Measurements from ENCODE around the gene OVOL3. TPM values are rescaled to one million over a fixed set of nuclear protein-coding genes. Genes with fewer than 3 reads are reported as not detected.
A peak's percentile ranks its signal among the peaks of the same experiment; 100 is the strongest.

OVOL3 gene
- total RNA-seq, 2 experiments from 2014 or later = not detected

DNA sequence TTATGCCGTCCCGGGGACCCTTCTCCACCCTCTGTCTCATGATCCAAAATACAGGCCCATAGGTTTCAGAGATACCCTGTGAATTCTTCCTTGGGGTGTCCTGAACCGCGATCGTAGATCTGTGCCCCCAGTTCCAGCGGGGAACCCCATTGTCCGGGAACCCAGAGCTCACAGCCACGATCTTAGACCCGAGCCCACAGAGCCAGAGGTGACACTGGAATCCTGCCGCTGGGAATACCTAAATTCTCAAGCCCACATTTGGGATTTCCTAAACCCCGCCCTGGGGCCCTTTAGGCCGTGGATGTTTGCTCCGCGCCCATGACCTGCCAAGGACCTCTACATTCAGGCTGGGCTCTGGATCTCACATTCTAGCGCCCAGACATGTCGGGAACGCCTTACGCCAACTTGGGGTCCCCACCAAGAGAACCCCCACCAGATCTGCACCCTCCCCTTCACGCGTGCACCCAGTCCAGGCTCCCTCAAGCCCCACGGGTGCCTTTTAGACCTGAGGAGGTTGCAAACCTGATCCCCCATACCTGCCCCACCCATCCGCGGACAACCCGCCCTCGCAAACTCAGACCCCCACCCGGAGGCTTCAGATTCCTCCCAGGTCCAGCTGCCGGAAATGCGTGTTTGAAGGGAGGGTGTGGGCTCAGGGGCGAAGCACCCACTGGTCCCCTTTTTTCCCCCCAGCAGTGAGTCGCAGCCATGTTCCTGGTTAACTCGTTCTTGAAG is 29.5 kb downstream of the OVOL3 start:
- Mint-ChIP-seq H3K9me3 (no peaks in the 10 kb centered on the region), H3K27me3 (ENCODE audit: low read depth) (no peaks in the 10 kb centered on the region), H3K4me3 (peak overlapping the region; percentile 90), H3K4me1 (ENCODE audit: low read depth) (peaks cover 17% of the 10 kb centered on the region), H3K27ac (peak overlapping the region; percentile 94), H3K36me3 (ENCODE audit: low read depth) (peaks cover 18% of the 10 kb centered on the region)
- intact Hi-C loops (cut with micrococcal nuclease) = loop anchor here (1.0 to 10.0 kb wide), 6 partner anchors 25 to 428 kb away; partner anchors contain the start of genes ALKBH6, IGFLR1, LIN37 and PSENEN
- peak; percentile 58 for DNase-seq
- CTCF ChIA-PET = interaction anchor here (2.4 kb wide), 1 partner anchor 29 kb away, joined by 5 read pairs; no protein-coding TSS in a partner anchor

- Mint-ChIP-seq H3K4me1 (ENCODE audit: low read depth) (peaks cover 17% of the 10 kb centered on the region), H3K36me3 (ENCODE audit: low read depth) (peaks cover 25% of the 10 kb centered on the region), H3K27ac (peak overlapping the region; percentile 62), H3K4me3 (peak overlapping the region; percentile 90), H3K9me3 (no peaks in the 10 kb centered on the region), H3K27me3 (ENCODE audit: low read depth) (no peaks in the 10 kb centered on the region)
- intact Hi-C loops (cut with micrococcal nuclease) = loop anchor here (1.0 to 10.0 kb wide), 4 partner anchors 73 to 429 kb away; partner anchors contain the start of genes IGFLR1, LIN37, PSENEN and THAP8
- CTCF ChIA-PET = no interaction called here
- DNase-seq = peak; percentile 96
Measured at GRCh38 chr19:36141039-36141927, 30.3 kb downstream of the OVOL3 start.

DNA sequence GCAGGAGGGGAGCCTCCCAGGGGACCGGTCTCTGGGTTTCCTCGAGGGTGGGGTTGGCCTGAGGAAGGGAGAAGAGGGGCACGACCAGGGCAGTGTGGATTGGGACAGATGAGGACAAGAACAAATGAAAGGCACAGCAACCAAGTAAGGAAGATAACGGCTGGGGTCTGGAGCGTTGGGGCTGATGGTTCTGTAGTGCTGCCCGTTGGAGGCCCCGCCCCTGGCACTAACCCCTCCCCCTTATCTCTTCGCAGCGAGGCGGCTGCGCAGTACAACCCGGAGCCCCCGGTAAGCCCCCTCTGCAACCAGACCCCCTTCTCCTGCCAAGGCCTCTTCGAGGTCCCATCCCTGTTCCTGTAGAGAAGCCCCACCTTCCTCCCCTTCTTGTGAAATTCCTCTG is 31.1 kb downstream of the OVOL3 start:
- CTCF ChIA-PET = interaction anchor here (0.6 kb wide), 1 partner anchor 270 kb away, joined by 5 read pairs; no protein-coding TSS in a partner anchor

DNA sequence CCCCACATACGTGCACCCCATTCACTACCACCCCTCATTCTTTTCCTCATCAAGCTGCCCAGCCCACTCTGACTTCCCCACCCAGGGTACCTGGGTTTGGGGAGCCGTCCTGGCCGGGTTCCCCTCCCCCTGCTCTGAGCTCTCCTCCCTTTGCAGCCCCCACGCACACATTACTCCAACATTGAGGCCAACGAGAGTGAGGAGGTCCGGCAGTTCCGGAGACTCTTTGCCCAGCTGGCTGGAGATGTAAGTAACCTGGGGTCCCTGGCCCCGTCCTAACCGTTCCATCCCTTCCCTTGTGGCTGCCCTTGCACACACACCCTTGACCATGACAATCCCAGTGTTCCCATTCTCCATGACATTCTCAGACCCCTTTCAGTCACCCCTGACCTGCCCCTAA is 31.6 kb downstream of the OVOL3 start:
- H3K27ac Mint-ChIP-seq = no peak overlapping the region
- no peaks in the 10 kb centered on the region for H3K27me3 Mint-ChIP-seq (ENCODE audit: low read depth)
- no peaks in the 10 kb centered on the region for H3K9me3 Mint-ChIP-seq
- DNase-seq = no peak
- intact Hi-C loops (cut with micrococcal nuclease) = loop anchor here (5.0 to 10.0 kb wide), 2 partner anchors 398 to 430 kb away; partner anchors contain the start of genes IGFLR1, LIN37, PSENEN and U2AF1L4
- H3K4me1 Mint-ChIP-seq (ENCODE audit: low read depth) = peaks cover 10% of the 10 kb centered on the region
- peaks cover 34% of the 10 kb centered on the region for H3K36me3 Mint-ChIP-seq (ENCODE audit: low read depth)
- CTCF ChIA-PET = interaction anchor here (0.6 kb wide), 1 partner anchor 271 kb away, joined by 5 read pairs; no protein-coding TSS in a partner anchor
- H3K4me3 Mint-ChIP-seq = peak overlapping the region; percentile 19

More for the DNA sequence above, 31.1 kb downstream of the OVOL3 start:
- H3K4me3 Mint-ChIP-seq = no peak overlapping the region
- H3K27me3 Mint-ChIP-seq (ENCODE audit: low read depth) = no peaks in the 10 kb centered on the region
- no peaks in the 10 kb centered on the region for H3K9me3 Mint-ChIP-seq
- peaks cover 11% of the 10 kb centered on the region for H3K4me1 Mint-ChIP-seq (ENCODE audit: low read depth)
- H3K36me3 Mint-ChIP-seq (ENCODE audit: low read depth) = peaks cover 30% of the 10 kb centered on the region
- H3K27ac Mint-ChIP-seq = no peak overlapping the region
- intact Hi-C loops (cut with micrococcal nuclease) = loop anchor here (5.0 to 10.0 kb wide), 2 partner anchors 397 to 430 kb away; partner anchors contain the start of genes IGFLR1, LIN37, PSENEN and U2AF1L4
- DNase-seq = no peak

DNA sequence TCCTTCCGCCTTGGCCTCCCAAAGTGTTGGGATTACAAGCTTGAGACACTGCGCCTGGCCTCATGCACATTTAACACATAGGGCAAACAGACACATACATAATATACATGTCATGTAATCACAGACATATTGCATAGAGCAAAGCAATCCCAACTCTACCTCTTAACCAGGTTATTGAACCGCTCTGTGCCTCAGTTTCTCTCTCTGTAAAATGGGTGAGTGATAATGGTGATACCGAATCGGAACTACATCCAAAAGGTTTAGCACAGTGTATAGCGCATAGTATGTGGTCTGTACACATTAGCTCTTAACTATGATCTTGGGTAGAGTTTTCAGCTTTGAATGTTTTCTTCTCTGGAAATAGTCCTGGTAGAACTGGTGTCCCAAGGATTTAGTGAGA is 33.7 kb downstream of the OVOL3 start:
- H3K27ac Mint-ChIP-seq = no peak overlapping the region
- peaks cover 38% of the 10 kb centered on the region for H3K36me3 Mint-ChIP-seq (ENCODE audit: low read depth)
- DNase-seq = no peak
- H3K4me3 Mint-ChIP-seq = no peak overlapping the region
- H3K4me1 Mint-ChIP-seq (ENCODE audit: low read depth) = peaks cover 10% of the 10 kb centered on the region
- intact Hi-C loops (cut with micrococcal nuclease) = loop anchor here (5.0 to 10.0 kb wide), 2 partner anchors 400 to 432 kb away; partner anchors contain the start of genes IGFLR1, LIN37, PSENEN and U2AF1L4
- CTCF ChIA-PET = no interaction called here
- H3K9me3 Mint-ChIP-seq = no peaks in the 10 kb centered on the region
- no peaks in the 10 kb centered on the region for H3K27me3 Mint-ChIP-seq (ENCODE audit: low read depth)

GRCh38 chr19:36149673-36150406 is 38.9 kb downstream of the OVOL3 start:
- Mint-ChIP-seq H3K9me3 (no peaks in the 10 kb centered on the region), H3K36me3 (ENCODE audit: low read depth) (peaks cover 29% of the 10 kb centered on the region)

GRCh38 chr19:36150586-36150985 is 39.6 kb downstream of the OVOL3 start:
- no peak overlapping the region for H3K4me3 Mint-ChIP-seq
- DNase-seq = no peak
- H3K4me1 Mint-ChIP-seq (ENCODE audit: low read depth) = no peaks in the 10 kb centered on the region
- intact Hi-C loops (cut with micrococcal nuclease) = no loop called here
- CTCF ChIA-PET = interaction anchor here (0.8 kb wide), 1 partner anchor 46 kb away, joined by 3 read pairs; no protein-coding TSS in a partner anchor
- H3K36me3 Mint-ChIP-seq (ENCODE audit: low read depth) = peaks cover 27% of the 10 kb centered on the region
- no peak overlapping the region for H3K27ac Mint-ChIP-seq
- H3K9me3 Mint-ChIP-seq = no peaks in the 10 kb centered on the region
- no peaks in the 10 kb centered on the region for H3K27me3 Mint-ChIP-seq (ENCODE audit: low read depth)

More at GRCh38 chr19:36149673-36150406, 38.9 kb downstream of the OVOL3 start:
- intact Hi-C loops (cut with micrococcal nuclease) = loop anchor here (10.0 kb wide), 1 partner anchor 405 kb away; the partner anchor contains the start of genes IGFLR1, LIN37, PSENEN and U2AF1L4
- H3K27me3 Mint-ChIP-seq (ENCODE audit: low read depth) = no peaks in the 10 kb centered on the region
- CTCF ChIA-PET = interaction anchor here (0.6 kb wide), 1 partner anchor 26 kb away, joined by 3 read pairs; no protein-coding TSS in a partner anchor
- peak overlapping the region; percentile 2 for H3K27ac Mint-ChIP-seq
- no peaks in the 10 kb centered on the region for H3K4me1 Mint-ChIP-seq (ENCODE audit: low read depth)
- no peak for DNase-seq
- H3K4me3 Mint-ChIP-seq = no peak overlapping the region

- H3K4me1 Mint-ChIP-seq (ENCODE audit: low read depth) = no peaks in the 10 kb centered on the region
- peaks cover 20% of the 10 kb centered on the region for H3K36me3 Mint-ChIP-seq (ENCODE audit: low read depth)
- no peaks in the 10 kb centered on the region for H3K9me3 Mint-ChIP-seq
- intact Hi-C loops (cut with micrococcal nuclease) = no loop called here
- H3K27ac Mint-ChIP-seq = no peak overlapping the region
- CTCF ChIA-PET = interaction anchor here (0.8 to 1.2 kb wide), 2 partner anchors 19 to 45 kb away, joined by 3 read pairs; no protein-coding TSS in a partner anchor
- H3K4me3 Mint-ChIP-seq = no peak overlapping the region
- DNase-seq = no peak
- H3K27me3 Mint-ChIP-seq (ENCODE audit: low read depth) = no peaks in the 10 kb centered on the region
Measured at GRCh38 chr19:36151144-36152018, 40.4 kb downstream of the OVOL3 start.

DNA sequence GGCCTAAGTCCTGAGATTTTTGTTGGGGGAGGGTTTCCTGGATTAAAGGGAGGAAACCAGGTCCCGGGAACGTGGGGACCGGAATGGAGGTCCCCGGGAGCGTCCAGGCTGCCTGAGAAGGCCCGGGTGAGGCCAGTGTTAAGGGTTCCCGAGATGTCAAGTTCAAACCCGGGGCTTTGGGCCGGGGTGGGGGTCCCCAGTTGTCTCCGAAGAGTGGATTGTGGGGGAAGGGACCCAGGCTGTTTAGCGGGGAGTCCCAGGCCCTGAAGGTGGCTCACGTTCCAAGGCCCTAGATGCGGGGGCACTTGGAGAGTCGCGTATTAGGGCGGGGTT is 41.0 kb downstream of the OVOL3 start:
- Mint-ChIP-seq H3K4me3 (no peak overlapping the region), H3K9me3 (no peaks in the 10 kb centered on the region), H3K4me1 (ENCODE audit: low read depth) (no peaks in the 10 kb centered on the region), H3K27me3 (ENCODE audit: low read depth) (no peaks in the 10 kb centered on the region), H3K27ac (no peak overlapping the region), H3K36me3 (ENCODE audit: low read depth) (peaks cover 17% of the 10 kb centered on the region)
- intact Hi-C loops (cut with micrococcal nuclease) = no loop called here
- no peak for DNase-seq
- CTCF ChIA-PET = interaction anchor here (1.2 kb wide), 1 partner anchor 18 kb away, joined by 3 read pairs; no protein-coding TSS in a partner anchor

DNA sequence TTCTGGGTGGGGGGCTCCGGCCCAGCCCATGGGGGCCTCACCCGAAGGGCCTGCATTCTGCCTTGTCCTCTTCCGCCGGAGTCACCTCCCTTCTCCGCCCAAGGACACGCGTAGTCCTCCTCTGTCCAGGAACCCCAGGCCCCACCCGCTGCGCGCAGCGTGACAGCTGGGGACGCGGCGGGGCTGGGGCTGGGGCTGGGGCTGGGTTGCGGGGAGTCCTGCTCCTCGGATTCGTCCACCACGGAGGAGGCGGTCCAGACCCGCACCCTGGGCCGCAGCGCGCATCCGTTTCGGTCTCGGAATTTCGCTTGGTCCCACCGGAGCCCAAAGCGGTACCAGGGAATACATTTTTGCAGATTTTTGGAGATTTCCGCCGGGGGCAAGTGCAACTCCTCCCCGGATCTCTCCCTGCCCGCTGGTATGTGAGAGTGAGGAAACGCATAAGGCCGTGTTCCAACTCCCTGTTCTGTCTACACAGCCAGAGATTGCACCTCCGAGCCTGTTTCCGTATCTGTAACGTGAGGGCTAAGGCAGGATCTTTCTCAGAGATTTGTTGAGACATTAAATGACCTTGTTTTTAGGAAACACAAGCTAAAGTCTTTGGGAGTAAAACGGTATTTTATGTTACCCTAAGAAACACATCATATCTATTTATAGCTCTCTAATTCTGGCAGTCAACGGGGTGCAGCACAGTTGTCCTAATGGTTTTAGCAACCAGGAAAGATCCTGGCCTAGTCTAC is 41.6 kb downstream of the OVOL3 start, which contains the start of gene COX7A1:
Gene COX7A1 (minus strand): TSS at position 96 of the 740 bp plus-strand sequence. CDS start 40 bp downstream, at position 56.
- Mint-ChIP-seq H3K36me3 (ENCODE audit: low read depth) (peaks cover 12% of the 10 kb centered on the region), H3K4me3 (no peak within 1 kb of the TSS), H3K27ac (no peak within 1 kb of the TSS), H3K27me3 (ENCODE audit: low read depth) (no peaks in the 10 kb centered on the region), H3K4me1 (ENCODE audit: low read depth) (no peaks in the 10 kb centered on the region), H3K9me3 (no peaks in the 10 kb centered on the region)
- intact Hi-C loops (cut with micrococcal nuclease) = no loop called here
- no peak for DNase-seq
- CTCF ChIA-PET = interaction anchor here (0.7 to 1.2 kb wide), 3 partner anchors 17 to 221 kb away, joined by 3 to 6 read pairs (median 3); no protein-coding TSS in a partner anchor
